Raji (cell line): ENCODE data around the gene RAB34.

ENCODE experiments used
- POLR2A ChIP-seq: IDR thresholded peaks from 2 replicates; pipeline ENCODE4 v1.6.1; 2011; ENCODE audit warnings: low read depth, low read length, control low read depth; ENCODE audit not compliant: insufficient read depth

The RAB34 gene

DNA sequence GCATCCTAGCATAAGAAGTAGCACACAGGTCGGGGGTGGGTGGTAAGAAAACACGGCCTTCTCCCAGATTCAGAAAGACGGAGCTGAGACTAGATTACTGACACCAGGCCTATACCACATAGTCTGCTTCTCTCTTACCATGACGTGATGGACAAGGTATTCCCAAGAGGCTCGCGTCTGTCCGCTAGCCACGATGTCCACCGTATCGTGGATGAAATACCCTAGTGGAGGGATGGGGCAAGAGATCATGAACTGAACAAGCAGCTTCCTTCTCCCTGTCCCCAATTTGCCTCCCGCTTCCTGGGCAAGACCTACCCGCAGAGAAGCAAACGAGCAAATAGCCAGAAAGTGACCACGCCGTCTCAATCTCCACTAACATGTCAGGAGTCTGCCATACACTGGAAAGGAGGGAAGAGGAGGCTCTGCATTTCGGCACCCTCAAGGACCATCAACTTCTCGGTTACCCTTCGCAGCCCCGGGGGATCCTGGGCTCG, 7.5 kb upstream of the RAB34 start:
- TF ChIP-seq POLR2A: peak; percentile 81

DNA sequence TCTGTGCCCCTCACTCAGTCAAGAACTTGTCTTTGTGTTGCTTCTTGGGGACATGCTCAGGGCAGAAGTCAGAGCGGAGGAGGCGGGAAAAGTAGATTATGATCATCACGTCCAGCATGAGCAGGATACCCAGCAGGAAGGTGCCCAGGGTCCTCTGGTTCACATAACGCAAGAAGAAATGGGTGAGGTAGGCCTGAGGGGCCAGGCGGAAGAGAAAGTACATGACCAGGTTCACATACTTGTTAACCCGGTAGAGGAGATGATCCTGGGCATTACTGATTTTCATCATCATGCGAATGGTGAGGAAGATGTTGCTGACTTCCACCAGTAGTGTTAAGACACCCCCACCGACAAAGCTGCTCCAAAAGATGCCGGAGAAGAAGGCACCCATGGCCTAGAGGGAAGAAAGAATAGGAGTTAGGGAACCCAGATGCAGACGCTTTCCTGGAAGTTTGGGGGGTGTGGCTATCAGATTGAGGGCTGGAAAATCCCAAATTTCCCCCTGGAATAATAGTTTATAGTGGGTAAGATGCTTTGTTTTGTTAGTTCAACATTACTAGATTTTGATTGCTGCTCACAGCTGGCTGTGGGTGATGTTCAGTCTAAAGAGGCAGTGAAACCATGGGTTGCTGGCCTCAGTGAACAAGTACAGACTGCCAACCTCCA, 7.0 kb upstream of the RAB34 start:
- TF ChIP-seq POLR2A: no peak

DNA sequence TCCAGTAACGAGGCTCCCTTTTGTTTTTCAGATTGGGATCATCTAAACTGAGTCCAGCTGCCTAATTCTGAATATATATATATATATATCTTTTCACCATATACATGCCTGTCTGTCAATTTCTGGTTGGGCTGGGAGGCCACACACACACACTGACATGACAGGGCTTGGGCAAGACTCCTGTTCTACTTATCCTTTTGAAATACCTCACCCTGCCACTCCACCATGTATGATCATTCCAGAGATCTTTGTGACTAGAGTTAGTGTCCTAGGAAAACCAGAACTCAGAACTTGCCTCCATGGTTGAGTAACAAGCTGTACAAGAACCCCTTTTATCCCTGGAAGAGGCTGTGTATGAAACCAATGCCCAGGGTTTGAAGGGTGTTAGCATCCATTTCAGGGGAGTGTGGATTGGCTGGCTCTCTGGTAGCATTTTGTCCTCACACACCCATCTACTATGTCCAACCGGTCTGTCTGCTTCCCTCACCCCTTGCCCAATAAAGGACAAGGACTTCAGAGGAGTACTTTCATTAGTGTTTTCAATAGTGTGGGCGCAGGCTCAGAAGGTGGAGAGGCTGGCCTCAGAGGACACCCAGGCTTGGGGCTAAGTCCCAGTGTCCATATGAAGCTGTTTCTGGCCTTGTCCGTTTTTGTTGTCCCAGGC, 6.3 kb upstream of the RAB34 start:
- TF ChIP-seq POLR2A: 0 out of 2 replicates have a peak, but pooled peaks have one; percentile 19

DNA sequence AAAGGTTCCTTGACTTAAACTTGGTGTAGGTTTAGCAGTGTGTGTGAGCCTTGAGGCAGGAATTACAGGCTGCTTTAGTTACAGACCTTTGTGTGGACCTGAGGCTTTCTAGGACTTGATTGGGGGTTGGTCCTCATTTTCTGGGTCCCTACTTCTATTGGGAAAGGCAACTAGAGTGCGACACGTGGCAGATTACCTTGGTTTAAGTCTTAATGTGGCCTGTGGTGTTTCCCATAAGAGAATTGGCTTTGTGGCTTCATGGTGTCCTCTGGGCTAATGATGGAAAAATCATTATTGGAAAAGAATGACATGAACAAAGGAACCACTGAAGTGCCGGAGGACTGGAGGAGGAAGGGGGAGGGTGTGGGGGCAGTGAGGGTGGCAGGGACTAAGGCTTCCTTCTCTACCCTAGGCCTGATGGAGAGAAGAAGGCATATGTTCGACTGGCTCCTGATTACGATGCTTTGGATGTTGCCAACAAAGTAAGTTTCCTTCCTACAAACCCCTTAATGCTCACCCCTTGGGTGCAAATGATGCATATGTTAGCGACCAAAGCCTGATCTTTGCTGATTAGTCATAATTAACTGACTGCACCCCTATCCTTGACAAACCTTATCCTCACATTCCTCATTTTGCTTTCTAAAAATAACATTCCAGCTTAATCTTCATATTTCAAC, 5.6 kb upstream of the RAB34 start:
- no peak; the same call in 1 of the 2 replicates for TF ChIP-seq POLR2A

DNA sequence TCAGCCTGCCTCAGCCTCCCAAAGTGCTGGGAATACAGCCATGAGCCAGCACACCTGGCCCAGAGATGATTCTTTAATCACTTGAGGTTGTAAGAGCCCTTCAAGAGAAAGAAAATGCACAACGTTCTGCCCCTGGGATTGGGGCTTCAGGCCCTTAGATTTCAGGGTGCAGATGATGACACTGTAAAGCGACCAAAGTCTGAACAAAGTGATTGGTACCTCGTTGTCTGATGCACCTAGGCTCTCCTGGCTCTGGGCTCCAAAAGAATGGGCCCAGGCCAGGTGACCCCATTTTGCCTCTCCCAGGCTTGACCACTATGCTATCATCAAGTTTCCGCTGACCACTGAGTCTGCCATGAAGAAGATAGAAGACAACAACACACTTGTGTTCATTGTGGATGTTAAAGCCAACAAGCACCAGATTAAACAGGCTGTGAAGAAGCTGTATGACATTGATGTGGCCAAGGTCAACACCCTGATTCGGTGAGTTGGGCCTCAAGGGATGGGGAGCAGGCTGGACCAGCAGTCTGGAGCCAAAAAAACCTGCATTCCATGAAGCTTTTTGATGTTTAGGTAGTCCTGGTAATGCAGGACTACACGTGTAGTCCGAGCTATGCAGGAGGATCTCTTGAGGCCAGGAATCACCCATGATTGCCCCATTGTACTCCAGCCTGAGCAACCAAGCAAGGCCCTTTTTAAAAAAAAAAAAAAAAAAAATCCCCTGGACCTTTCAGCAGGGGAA, 4.9 kb upstream of the RAB34 start:
- no peak for TF ChIP-seq POLR2A

DNA sequence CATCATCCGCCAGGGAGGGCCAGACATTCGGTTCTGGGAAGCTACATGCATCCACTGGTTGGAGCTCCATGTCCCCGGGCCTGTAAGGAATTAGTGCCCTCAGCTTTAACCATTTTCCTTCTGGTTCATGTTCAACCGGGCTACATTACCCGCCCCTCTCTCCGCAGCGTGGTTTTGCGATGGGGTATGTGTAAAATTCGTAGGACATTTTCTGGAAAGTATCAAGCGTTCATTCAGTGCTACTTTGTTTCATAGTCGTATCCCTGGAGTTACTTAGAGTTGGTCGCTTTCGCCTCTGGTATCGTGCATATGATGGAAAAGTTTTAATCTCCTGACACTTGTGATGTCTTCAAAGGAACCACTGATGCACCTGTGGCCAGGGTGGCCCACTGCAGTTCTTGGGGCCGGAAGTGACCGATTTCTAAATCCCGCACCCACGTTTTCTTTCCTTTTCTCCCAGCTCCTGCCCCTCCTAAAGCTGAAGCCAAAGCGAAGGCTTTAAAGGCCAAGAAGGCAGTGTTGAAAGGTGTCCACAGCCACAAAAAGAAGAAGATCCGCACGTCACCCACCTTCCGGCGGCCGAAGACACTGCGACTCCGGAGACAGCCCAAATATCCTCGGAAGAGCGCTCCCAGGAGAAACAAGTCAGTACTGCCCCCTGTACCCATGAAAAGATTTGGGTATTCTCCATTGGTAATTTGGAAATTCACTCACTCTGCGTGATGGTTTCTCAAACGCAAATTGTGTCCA, 2.8 kb upstream of the RAB34 start:
- TF ChIP-seq POLR2A: no peak

DNA sequence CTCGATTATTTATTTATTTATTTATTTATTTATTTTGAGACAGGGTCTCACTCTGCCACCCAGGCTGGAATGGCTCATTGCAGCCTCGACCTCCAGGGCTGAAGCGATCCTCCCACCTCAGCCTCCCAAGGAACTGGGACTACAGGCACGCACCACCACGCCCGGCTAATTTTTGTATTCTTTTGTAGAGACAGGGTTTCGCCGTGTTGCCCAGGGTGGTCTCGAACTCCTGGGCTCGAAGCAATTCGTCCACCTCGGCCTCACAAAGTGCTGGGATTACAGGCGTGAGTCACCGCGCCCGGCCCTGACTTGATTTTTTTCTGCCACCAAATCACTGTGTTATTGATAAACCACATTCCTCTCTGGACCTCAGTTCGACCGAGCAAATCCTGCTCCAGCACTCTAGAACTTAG, 1.4 kb upstream of the RAB34 start:
- TF ChIP-seq POLR2A: no peak

DNA sequence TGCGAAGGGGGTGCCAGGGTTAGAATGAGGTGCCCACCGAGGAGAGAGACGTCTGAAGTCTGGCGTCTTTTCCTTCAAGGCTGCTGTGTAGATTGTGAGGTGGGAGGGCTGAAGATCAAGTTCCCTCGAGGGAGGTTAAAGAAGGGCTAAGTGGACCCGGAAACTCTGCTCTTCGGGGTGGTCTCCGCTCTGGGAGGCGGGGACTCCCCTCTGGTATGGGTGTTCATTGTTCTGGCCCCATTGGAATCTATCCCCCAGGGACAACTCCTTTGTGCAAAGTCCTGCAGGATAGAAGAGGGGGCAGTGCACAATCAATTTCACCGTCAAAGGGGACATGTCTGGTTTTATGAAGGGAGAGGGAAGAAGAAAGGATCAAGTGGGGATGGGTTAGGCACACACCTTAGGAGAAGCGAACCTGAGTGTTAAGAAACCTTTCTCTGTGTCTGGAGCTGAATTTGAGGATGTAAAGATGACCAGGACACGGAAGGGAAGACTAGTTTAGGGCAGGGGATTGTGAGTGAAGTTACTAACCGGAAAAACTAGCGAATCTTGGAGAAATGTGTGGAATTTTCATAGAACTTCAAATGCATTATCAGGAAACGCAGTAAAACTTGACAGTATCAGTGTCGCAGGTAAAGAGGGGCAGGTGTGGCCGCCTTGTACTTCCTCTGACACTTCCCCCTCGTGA, 809 bp upstream of the RAB34 start:
- no peak for TF ChIP-seq POLR2A

DNA sequence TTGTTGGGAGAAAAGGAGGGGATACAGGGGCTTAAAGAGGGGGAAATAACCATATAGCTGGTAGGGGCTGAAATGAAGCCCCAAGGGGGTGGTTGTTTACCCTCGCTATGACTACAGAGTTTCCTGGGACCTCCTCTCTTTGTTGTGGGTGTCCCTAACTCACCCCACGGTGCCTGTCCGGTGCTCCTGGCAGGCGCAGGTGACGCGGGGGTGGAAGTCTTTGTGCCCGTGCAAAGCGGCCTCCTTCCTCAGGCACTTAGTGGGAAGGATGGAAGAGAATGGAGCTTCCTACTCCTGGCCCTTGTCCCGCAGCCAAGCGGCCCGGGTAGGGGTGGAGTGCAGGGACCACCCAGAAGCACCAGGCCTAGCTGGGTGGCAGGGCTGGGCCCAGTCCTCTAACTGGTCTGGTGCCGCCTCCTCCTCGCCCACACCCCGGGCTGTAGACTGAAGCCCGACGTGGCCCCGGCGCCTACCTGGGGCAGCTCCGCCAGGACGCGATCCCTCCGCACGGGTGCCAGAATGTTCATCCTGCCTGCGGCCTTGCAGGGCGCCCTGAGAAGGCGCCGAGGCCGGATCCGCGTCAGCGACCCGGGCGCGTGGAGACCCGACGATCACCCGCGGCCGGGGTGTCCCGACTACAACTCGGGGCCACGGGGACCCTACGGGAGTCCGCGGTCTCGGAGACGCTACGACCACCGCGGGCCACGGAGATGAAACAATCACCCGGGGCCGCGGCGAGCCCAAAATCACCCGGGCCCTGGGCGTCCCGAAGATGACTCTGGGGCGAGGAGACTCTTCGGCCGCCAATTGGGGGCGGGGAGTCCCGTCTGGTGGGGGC, 709 bp downstream of the RAB34 start:
- TF ChIP-seq POLR2A: no peak

DNA sequence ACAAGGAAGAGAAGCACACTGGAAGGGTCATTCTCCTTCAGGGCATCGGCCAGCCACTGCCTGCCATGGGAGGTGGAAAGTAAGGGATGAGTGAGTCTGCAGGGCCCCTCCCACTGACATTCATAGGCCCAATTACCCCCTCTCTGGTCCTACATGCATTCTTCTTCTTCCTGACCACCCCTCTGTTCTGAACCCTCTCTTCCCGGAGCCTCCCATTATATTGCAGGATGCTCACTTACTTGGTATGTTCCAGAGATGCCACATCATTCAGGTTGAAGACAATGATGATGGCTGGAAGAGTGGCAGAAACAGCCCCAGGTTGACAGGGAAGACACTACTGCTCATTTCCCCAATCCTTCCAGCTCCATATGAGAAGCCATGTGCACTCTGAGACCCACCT, 2.5 kb downstream of the RAB34 start:
- no peak for TF ChIP-seq POLR2A

DNA sequence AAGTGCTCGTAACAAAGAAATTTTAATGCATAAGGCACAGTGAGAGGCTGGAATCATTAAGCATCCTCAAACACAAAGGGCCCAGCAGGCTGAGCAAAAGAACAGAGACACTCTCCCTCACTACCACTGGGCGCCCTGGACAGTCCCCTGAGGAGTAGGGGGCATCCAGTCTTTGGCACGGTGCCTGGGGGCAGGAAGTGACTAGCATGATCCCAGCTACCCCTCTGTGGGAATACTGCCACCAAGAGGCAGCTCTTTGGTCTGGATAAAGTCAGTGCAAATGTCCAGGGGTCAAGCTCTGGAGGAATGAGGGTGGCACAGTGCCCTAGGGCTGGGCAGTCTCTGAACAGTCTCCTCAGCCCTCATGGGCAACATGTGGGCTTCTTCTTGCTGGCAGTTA, 3.4 kb downstream of the RAB34 start:
- TF ChIP-seq POLR2A: no peak

DNA sequence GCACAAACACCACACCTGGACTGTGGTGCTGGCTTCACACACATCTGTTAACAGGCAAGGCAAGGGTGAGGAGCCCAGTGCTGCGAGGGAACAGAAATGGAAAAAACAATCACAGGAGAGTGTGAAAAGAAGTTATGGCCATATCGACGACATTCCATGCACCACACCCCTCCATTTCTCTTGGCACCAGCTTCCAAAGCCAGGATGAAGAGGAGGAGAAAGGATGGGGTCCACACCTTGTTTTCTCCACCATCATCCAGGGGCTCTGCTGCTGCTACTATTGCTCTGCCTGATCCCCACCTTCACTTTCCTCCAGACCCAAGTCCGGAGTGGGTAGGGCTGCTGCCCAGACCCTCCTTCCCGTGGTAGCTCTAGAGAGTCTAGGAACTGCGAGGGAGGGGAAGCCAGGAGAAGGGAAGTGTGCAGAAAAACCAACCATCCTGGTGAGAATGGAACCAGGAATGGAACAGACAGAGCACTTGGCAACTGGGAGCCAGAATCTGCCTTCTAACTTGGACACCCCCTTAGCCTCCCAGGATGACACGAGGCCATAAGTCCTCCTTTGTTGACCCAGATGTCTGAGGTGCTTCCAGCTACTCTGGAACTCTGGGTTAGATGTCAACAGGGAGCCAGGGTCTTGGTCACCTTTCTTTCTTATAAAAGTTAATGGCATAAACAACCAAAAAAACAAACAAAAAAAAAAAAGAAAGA, 4.8 kb downstream of the RAB34 start:
- no peak for TF ChIP-seq POLR2A
